ENCODE measurements around the gene DNAJB2. TPM values are rescaled to one million over a fixed set of nuclear protein-coding genes. Genes with fewer than 3 reads are reported as not detected.

Gene DNAJB2
- total and polyA plus RNA-seq, 2 experiments from 2014 or later = 19.4 to 47.4 TPM

GRCh38 chr2:219282943-219283581, 3.9 kb downstream of the DNAJB2 start:
- Histone ChIP-seq H3K4me3 (no peak overlapping the region), H4K20me1 (ENCODE audit: insufficient read depth, poor library complexity, severe bottlenecking) (no peaks in the 10 kb centered on the region), H3K9me2 (replicated peaks; ENCODE audit: insufficient read depth) (no peaks in the 10 kb centered on the region), H3K9me3 (ENCODE audit: low read depth) (no peaks in the 10 kb centered on the region), H2AFZ (no peak overlapping the region), H3K4me1 (ENCODE audit: insufficient read depth) (peaks cover 11% of the 10 kb centered on the region), H3K27me3 (no peaks in the 10 kb centered on the region), H3K36me3 (replicated peaks; ENCODE audit: insufficient read depth, low read depth) (no peaks in the 10 kb centered on the region), H3K4me2 (no peak overlapping the region), H3K79me2 (peaks cover 4% of the 10 kb centered on the region), H3K27ac (no peak overlapping the region)
- TF ChIP-seq EZH2 (IDR thresholded peaks at IDR 0.05; ENCODE audit: borderline replicate concordance) (no peak), EZH2phosphoT487 (IDR thresholded peaks at IDR 0.05; ENCODE audit: low read depth, severe bottlenecking, unreplicated experiment) (no peak)
- no peak for DNase-seq (ENCODE audit: low spot score)
- WGBS (ENCODE audit: low lambda C conversion rate, missing lambda C conversion rate) = 96% methylated on average over 17 of the region's 17 CpGs

- Histone ChIP-seq H3K4me3 (no peak overlapping the region), H4K20me1 (ENCODE audit: insufficient read depth, poor library complexity, severe bottlenecking) (no peaks in the 10 kb centered on the region), H3K9me3 (ENCODE audit: low read depth) (no peaks in the 10 kb centered on the region), H3K27me3 (no peaks in the 10 kb centered on the region), H3K36me3 (replicated peaks; ENCODE audit: insufficient read depth, low read depth) (no peaks in the 10 kb centered on the region), H3K27ac (no peak overlapping the region), H3K4me2 (no peak overlapping the region), H3K9me2 (replicated peaks; ENCODE audit: insufficient read depth) (no peaks in the 10 kb centered on the region), H3K79me2 (peaks cover 4% of the 10 kb centered on the region), H2AFZ (no peak overlapping the region), H3K4me1 (ENCODE audit: insufficient read depth) (peaks cover 4% of the 10 kb centered on the region)
- WGBS (ENCODE audit: low lambda C conversion rate, missing lambda C conversion rate) = 97% methylated on average over 16 of the region's 16 CpGs
- TF ChIP-seq EZH2phosphoT487 (IDR thresholded peaks at IDR 0.05; ENCODE audit: low read depth, severe bottlenecking, unreplicated experiment) (no peak), CTCF (IDR thresholded peaks at IDR 0.05; ENCODE audit: poor library complexity) (no peak), EZH2 (IDR thresholded peaks at IDR 0.05; ENCODE audit: borderline replicate concordance) (no peak)
- DNase-seq (ENCODE audit: low spot score) = no peak
Observed at GRCh38 chr2:219284501-219285372, 5.6 kb downstream of the DNAJB2 start.

GRCh38 chr2:219285373-219285735, 6.2 kb downstream of the DNAJB2 start:
- no peak for TF ChIP-seq EZH2phosphoT487 (IDR thresholded peaks at IDR 0.05; ENCODE audit: low read depth, severe bottlenecking, unreplicated experiment)
- TF ChIP-seq CTCF (IDR thresholded peaks at IDR 0.05; ENCODE audit: poor library complexity) = no peak
- no peak for TF ChIP-seq EZH2 (IDR thresholded peaks at IDR 0.05; ENCODE audit: borderline replicate concordance)
- Histone ChIP-seq H3K9me3 (ENCODE audit: low read depth) (no peaks in the 10 kb centered on the region), H4K20me1 (ENCODE audit: insufficient read depth, poor library complexity, severe bottlenecking) (no peaks in the 10 kb centered on the region), H3K9me2 (replicated peaks; ENCODE audit: insufficient read depth) (no peaks in the 10 kb centered on the region), H3K79me2 (peaks cover 3% of the 10 kb centered on the region), H3K4me2 (no peak overlapping the region), H3K36me3 (replicated peaks; ENCODE audit: insufficient read depth, low read depth) (no peaks in the 10 kb centered on the region), H3K27ac (no peak overlapping the region), H3K4me1 (ENCODE audit: insufficient read depth) (no peaks in the 10 kb centered on the region), H3K27me3 (no peaks in the 10 kb centered on the region), H2AFZ (no peak overlapping the region), H3K4me3 (no peak overlapping the region)
- no peak for DNase-seq (ENCODE audit: low spot score)
- WGBS (ENCODE audit: low lambda C conversion rate, missing lambda C conversion rate) = 95% methylated on average over 12 of the region's 12 CpGs

GRCh38 chr2:219285894-219286425, 6.8 kb downstream of the DNAJB2 start:
- no peak for DNase-seq (ENCODE audit: low spot score)

More at GRCh38 chr2:219285894-219286425, 6.8 kb downstream of the DNAJB2 start:
- no peaks in the 10 kb centered on the region for H3K27me3 ChIP-seq
- H3K4me3 ChIP-seq = no peak overlapping the region
- H3K36me3 ChIP-seq (replicated peaks; ENCODE audit: insufficient read depth, low read depth) = no peaks in the 10 kb centered on the region
- H3K79me2 ChIP-seq = no peaks in the 10 kb centered on the region
- H4K20me1 ChIP-seq (ENCODE audit: insufficient read depth, poor library complexity, severe bottlenecking) = no peaks in the 10 kb centered on the region
- no peak overlapping the region for H3K27ac ChIP-seq
- H3K9me3 ChIP-seq (ENCODE audit: low read depth) = no peaks in the 10 kb centered on the region
- 78% methylated on average over 16 of the region's 17 CpGs for WGBS (ENCODE audit: low lambda C conversion rate, missing lambda C conversion rate)
- H3K4me2 ChIP-seq = no peak overlapping the region
- no peaks in the 10 kb centered on the region for H3K9me2 ChIP-seq (replicated peaks; ENCODE audit: insufficient read depth)
- H3K4me1 ChIP-seq (ENCODE audit: insufficient read depth) = no peaks in the 10 kb centered on the region
- TF ChIP-seq EZH2phosphoT487 (IDR thresholded peaks at IDR 0.05; ENCODE audit: low read depth, severe bottlenecking, unreplicated experiment) = no peak
- TF ChIP-seq CTCF (IDR thresholded peaks at IDR 0.05; ENCODE audit: poor library complexity) = no peak
- no peak overlapping the region for H2AFZ ChIP-seq

Data from hepatocyte (in vitro differentiated cells).